ENCODE measurements around the gene MXD1. TPM values are rescaled to one million over a fixed set of nuclear protein-coding genes. Genes with fewer than 3 reads are reported as not detected.

Gene MXD1
- total RNA-seq, 1 donor = 19.4 TPM

GRCh38 chr2:69932596-69932922 is 17.6 kb downstream of the MXD1 start:
- no peak for DNase-seq (ENCODE audit: low read depth in 2 of 3, low spot score in 2 of 3)

GRCh38 chr2:69933254-69933828 is 18.4 kb downstream of the MXD1 start:
- no peak for DNase-seq (ENCODE audit: low read depth in 2 of 3, low spot score in 2 of 3)

GRCh38 chr2:69933839-69934613 is 19.1 kb downstream of the MXD1 start:
- DNase-seq (ENCODE audit: low read depth in 2 of 3, low spot score in 2 of 3) = peak in 1 of 3 donors; percentile 42

GRCh38 chr2:69934614-69934908 is 19.7 kb downstream of the MXD1 start:
- no peak for DNase-seq (ENCODE audit: low read depth in 2 of 3, low spot score in 2 of 3)

GRCh38 chr2:69935011-69935410 is 20.1 kb downstream of the MXD1 start:
- no peak for DNase-seq (ENCODE audit: low read depth in 2 of 3, low spot score in 2 of 3)

GRCh38 chr2:69936906-69937305 is 22.0 kb downstream of the MXD1 start:
- no peak for DNase-seq (ENCODE audit: low read depth in 2 of 3, low spot score in 2 of 3)

- no peak for DNase-seq (ENCODE audit: low read depth in 2 of 3, low spot score in 2 of 3)
These were observed 23.1 kb downstream of the MXD1 start for GRCh38 chr2:69937968-69938367.

GRCh38 chr2:69939722-69940121 is 24.8 kb downstream of the MXD1 start:
- no peak for DNase-seq (ENCODE audit: low read depth in 2 of 3, low spot score in 2 of 3)

- DNase-seq (ENCODE audit: low read depth in 2 of 3, low spot score in 2 of 3) = no peak
These were observed 25.8 kb downstream of the MXD1 start for GRCh38 chr2:69940691-69941090.

GRCh38 chr2:69943000-69943842 is 28.3 kb downstream of the MXD1 start:
- DNase-seq (ENCODE audit: low read depth in 2 of 3, low spot score in 2 of 3) = no peak

GRCh38 chr2:69943843-69944525 is 29.1 kb downstream of the MXD1 start:
- peak in 2 of 3 donors; percentile 72 to 82 for DNase-seq (ENCODE audit: low read depth in 2 of 3, low spot score in 2 of 3)

- DNase-seq (ENCODE audit: low read depth in 2 of 3, low spot score in 2 of 3) = no peak
These were observed 29.8 kb downstream of the MXD1 start for GRCh38 chr2:69944756-69945155.

GRCh38 chr2:69945441-69945840 is 30.5 kb downstream of the MXD1 start:
- DNase-seq (ENCODE audit: low read depth in 2 of 3, low spot score in 2 of 3) = peak in 2 of 3 donors; percentile 36 to 47

- DNase-seq (ENCODE audit: low read depth in 2 of 3, low spot score in 2 of 3) = no peak
These were observed 31.0 kb downstream of the MXD1 start for GRCh38 chr2:69945941-69946340.

- DNase-seq (ENCODE audit: low read depth in 2 of 3, low spot score in 2 of 3) = peak; percentile 21 to 83 (median 81)
These were observed 31.7 kb downstream of the MXD1 start for GRCh38 chr2:69946351-69947324.

- DNase-seq (ENCODE audit: low read depth in 2 of 3, low spot score in 2 of 3) = no peak
These were observed 32.5 kb downstream of the MXD1 start for GRCh38 chr2:69947325-69947931.

GRCh38 chr2:69948032-69948962 is 33.4 kb downstream of the MXD1 start:
- DNase-seq (ENCODE audit: low read depth in 2 of 3, low spot score in 2 of 3) = no peak

- DNase-seq (ENCODE audit: low read depth in 2 of 3, low spot score in 2 of 3) = no peak
These were observed 34.2 kb downstream of the MXD1 start for GRCh38 chr2:69948963-69949645.

All from hematopoietic multipotent progenitor cell (in vitro differentiated cells).